ENCODE results near the gene TNFRSF4.

Gene TNFRSF4

DNA sequence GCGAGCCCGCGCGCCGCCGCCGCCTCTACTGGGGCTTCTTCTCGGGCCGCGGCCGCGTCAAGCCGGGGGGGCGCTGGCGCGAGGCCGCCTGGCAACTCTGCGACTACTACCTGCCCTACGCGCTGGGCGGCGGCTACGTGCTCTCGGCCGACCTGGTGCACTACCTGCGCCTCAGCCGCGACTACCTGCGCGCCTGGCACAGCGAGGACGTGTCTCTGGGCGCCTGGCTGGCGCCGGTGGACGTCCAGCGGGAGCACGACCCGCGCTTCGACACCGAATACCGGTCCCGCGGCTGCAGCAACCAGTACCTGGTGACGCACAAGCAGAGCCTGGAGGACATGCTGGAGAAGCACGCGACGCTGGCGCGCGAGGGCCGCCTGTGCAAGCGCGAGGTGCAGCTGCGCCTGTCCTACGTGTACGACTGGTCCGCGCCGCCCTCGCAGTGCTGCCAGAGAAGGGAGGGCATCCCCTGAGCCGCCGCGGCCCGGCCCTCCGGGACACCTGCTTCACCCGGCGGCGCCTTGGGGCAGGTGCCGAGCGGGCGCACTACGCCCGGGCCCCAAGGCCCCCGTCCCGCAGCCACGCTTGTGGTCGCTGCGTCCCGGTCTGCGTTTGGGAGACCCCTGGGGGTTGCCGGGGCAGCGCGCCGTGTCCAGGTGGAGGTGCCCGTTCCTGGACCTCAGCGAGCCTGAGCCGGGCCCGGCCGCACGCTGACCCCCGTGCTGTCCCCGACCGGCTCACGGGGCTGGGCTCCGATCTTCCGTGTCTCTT lies 19.0 kb upstream of the TNFRSF4 start:
- DNase-seq (ENCODE audit: low read depth), result no peak

DNA sequence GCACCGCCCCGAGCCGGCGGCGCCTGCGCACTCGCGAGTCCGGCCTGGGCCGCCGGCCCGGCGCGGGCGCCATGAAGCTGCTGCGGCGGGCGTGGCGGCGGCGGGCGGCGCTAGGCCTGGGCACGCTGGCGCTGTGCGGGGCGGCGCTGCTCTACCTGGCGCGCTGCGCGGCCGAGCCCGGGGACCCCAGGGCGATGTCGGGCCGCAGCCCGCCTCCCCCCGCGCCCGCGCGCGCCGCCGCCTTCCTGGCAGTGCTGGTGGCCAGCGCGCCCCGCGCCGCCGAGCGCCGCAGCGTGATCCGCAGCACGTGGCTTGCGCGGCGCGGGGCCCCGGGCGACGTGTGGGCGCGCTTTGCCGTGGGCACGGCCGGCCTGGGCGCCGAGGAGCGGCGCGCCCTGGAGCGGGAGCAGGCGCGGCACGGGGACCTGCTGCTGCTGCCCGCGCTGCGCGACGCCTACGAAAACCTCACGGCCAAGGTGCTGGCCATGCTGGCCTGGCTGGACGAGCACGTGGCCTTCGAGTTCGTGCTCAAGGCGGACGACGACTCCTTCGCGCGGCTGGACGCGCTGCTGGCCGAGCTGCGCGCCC lies 18.3 kb upstream of the TNFRSF4 start, which contains the start of gene B3GALT6:
Gene B3GALT6, plus strand, starts transcription at position 30 of the 588 bp plus-strand sequence. Its CDS starts 42 bp downstream, at position 72.
- DNase-seq (ENCODE audit: low read depth), result no peak

GRCh38 chr1:1231400-1232207 lies 17.7 kb upstream of the TNFRSF4 start, which contains the start of gene SDF4:
Gene SDF4 (minus strand): TSS chr1:1232001. CDS start chr1:1228772, 3,229 bp downstream.
- peak; percentile 96 for DNase-seq (ENCODE audit: low read depth)

DNA sequence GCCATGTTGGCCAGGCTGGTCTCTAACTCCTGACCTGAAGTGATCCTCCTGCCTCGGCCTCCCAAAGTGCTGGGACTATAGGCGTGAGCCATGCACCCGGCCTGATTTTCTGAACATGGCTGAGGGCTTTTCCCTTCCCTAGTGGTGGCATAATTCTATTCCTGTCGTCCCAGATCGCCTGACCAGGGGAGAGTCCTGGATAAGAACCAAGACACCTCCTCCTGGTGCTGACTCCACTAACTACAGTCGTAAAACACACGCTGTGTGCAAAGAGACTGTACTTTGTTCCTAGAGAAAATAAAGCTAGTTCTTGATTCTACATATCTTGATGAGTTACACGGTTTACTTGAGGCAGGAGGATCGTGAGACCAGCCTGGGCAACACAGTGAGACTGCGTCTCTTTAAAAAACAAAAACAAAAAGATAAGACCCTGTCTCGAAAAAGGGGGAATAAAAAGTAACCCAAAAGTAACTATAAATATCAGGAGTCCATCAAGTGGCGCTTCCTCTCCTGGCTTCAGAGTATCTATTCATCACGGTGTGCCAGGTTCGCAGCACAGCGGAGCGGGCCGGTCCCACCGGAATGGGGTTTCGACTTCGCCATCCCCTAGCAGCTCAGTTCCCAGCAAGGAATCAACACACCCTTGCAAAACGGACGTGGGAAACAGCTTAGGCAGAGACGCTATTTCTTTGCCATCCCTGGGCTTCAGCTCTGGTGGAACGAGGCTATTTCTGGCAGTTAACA lies 16.9 kb upstream of the TNFRSF4 start:
- peak; percentile 80 for DNase-seq (ENCODE audit: low read depth)

GRCh38 chr1:1229770-1230169 lies 15.8 kb upstream of the TNFRSF4 start:
- DNase-seq (ENCODE audit: low read depth), result no peak

DNA sequence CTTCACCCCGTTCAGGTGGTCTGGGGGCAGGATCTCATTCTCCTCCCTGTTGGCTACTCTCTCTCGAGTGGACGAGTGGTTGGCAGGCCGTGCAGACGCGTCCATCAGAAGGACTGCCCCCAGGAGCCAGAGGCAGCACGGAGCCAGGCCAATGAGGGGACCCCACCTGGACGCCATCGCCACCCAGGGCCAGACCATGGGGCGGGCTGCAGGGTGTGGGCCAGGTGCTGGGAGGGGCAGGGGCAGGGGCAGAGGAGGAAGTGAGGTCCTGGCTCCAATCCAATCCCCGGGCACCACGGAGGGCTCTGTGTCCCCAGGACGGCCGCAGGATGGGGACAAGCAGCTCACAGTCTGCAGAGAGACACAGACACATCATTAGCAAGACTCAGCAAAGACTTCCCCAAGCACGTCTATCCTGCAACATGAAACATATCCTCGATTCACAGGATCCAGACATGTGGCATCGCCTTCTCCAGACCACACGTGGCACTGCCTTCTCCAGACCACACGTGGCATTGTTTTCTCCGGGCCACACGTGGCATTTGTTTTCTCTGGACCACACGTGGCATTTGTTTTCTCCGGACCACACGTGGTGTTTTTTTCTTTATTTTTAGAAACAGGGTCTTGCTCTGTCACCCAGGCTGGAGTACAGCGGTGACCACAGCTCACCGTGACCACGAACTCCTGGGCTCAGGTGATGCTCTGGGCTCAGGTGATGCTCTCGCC lies 14.8 kb upstream of the TNFRSF4 start:
- DNase-seq (ENCODE audit: low read depth), result no peak

- no peak for DNase-seq (ENCODE audit: low read depth)
These were observed 14.2 kb upstream of the TNFRSF4 start for GRCh38 chr1:1228187-1228586.

- no peak for DNase-seq (ENCODE audit: low read depth)
These were observed 13.4 kb upstream of the TNFRSF4 start for GRCh38 chr1:1227386-1227785.

DNA sequence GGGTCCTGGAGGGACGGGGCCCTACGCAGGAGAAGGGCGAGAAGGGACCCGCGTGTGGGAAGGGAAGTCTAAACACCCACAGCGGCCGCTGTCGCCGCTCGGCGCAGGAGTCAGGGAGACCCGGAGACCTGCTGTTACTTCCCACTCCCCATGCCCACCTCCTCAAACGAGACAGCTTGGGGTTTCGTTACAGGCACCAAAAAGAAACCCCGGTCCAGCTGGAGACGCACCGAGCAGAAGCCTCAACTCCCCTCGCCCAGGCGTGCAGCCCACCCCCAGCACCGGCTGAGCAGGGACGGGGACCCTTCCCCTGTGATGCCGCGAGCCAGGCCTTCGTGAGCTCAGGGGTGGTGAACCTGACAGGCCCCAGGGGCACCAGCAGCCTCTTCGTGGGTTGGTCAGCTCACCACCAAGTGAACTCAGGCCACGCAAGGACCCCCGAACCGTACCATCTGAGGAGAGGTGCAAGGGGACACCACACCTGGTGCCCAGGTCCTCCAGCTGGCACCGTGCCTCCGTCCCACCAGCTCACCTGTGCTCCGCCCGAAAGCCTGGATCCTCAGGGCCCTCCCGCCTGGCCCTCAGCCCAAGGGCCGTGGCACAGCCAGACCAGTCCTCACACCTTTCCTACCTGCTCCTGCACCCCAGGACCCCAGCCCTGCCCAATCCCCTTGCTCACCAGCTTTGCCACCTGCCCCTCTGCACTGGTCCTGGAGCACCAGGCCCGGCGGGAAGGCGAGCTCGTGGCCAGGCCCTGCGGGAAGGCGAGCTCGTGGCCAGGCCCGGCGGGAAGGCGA lies 12.8 kb upstream of the TNFRSF4 start:
- DNase-seq (ENCODE audit: low read depth), result no peak

DNA sequence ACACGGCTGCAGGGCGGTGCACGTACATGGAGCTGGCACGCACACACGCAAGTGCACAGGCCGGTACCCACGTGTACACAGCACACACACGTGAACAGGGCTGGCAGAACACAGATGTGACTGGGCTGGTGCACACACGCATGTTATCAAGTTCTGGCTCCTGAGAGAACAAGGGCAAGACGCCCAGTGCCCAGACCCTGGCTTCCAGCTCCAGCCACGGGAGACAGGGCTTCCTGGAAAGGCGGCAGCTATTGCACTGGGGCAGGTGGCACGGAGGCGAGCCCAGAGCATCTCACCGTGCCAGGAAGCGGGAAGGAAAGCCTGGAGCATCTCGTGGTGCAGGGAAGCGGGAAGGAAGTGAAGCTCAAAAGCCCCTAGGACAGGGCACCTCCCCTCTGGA lies 12.0 kb upstream of the TNFRSF4 start:
- no peak for DNase-seq (ENCODE audit: low read depth)

DNA sequence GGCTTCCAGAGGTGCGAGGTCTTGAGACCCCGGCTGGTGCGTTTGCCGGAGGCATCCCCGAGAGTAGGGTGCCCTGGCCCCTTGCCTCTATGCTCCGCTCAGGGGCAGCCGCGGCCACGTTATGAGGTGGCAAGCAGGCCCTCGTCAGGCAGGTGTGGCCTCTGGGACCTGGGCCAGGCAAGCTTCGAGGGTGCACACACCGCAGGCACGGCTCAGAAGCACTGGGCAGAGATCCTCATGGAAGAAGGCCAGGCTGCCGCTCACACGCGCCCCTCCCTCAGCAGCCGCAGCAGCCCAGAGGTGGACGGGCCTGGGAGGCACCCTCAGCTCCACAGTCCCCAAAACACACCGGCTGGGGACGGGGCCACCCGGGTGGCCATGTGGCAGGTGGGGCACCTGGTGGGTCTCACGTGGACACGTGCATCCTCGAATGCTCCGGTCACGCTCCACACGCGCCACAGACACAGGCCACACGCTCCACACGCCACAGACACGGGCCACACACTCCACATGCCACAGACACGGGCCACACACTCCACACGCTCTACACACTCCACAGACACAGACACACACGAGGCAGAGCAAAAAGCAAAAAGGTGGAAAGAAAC lies 11.4 kb upstream of the TNFRSF4 start:
- no peak for DNase-seq (ENCODE audit: low read depth)

DNA sequence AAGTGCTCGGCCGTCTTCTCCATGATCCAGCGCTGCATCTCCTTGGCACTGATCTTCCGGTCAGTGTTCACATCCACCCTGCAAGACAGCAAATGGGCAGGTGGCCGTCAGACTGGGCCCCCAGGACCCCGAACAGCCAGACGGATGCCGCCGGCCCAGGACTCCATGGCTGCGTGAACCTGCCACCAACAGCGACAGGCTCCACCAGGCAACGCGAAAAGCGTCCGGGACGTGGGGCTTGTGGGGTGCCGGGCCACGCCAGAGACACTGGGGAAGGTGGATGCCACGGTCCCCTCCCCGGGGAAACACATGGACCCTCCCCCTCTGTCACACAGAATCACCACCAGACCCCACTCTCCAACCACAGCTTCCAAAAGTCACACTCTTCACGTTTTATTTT lies 9.9 kb upstream of the TNFRSF4 start:
- no peak for DNase-seq (ENCODE audit: low read depth)

GRCh38 chr1:1223321-1223720 lies 9.4 kb upstream of the TNFRSF4 start:
- no peak for DNase-seq (ENCODE audit: low read depth)

- no peak for DNase-seq (ENCODE audit: low read depth)
These were observed 8.7 kb upstream of the TNFRSF4 start for GRCh38 chr1:1222575-1223225.

DNA sequence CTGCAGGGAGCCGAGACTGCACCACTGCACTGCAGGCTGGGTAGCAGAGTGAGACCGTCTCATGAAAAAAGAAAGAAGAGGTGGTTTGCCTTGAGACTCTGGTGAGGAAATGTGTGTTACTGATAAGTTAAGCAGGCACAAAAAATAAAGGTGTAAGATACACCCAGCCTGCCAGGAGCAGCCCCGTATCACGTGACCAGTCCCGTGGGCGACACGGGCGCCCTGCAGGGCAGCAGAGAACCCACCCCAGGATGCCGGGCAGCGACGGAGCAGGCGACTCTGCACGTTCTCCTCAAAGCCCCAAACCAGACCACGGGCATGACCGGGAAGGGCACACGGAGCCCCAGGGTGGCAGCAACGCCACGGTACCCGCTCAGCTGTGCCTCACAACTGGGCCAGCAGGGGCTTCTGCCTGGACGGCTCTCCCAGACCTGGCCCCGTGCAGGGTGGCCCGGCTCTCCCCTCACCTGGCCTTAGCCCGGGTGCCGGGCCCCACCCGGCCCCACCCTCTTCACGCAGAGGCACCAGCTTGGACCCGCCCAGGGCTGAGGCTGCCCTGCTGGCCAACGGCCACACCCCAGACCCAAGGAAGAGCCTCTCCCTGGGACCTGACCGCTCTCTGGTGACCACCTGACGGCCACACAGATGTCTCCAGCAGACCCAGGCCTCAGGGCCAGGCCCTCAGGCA lies 8.1 kb upstream of the TNFRSF4 start:
- no peak for DNase-seq (ENCODE audit: low read depth)

GRCh38 chr1:1220197-1220596 lies 6.2 kb upstream of the TNFRSF4 start:
- DNase-seq (ENCODE audit: low read depth), result no peak

GRCh38 chr1:1219341-1219740 lies 5.4 kb upstream of the TNFRSF4 start:
- no peak for DNase-seq (ENCODE audit: low read depth)

DNA sequence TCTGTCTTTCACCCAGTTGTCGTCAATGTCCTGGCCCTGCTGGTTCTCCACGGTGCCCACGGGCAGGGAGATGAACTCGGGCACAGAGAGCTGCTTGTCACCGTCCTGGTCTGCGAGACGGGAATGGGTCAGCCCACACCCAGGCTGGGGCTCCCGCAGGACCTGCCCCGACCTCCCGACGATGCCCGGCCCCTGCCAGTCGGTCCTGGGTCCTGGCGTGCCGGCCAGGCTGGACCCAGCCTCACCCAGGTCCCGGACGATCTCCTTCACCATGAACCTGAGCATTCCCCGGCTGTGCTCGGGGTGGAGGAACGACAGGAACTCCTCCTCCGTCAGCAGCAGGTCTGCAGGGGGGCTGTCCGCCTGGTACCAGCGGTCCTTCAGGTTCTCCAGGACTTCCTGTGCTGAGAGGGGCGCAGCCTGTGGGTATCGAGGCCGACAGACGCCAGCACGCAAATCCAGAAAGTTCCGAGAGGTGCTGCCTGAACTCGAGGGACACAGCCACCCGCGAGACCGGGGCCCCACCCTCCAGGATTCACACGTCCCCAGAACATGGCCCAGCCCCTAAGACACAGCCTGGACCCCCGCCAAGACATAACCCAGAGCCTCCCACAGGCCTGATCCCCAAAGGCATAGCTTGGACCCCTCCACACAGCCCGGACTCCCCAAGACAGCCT lies 4.7 kb upstream of the TNFRSF4 start:
- no peak for DNase-seq (ENCODE audit: low read depth)

All from EH (cell line).